CD14-positive monocyte (primary cell): ENCODE data around the gene DNAH7. TPM values are rescaled to one million over a fixed set of nuclear protein-coding genes. Genes with fewer than 3 reads are reported as not detected.

ENCODE experiments used
- DNase-seq, 3 donors: peaks; one replicate each; pipeline ENCODE4 v3.0.0-alpha.2; 2011 to 2022
- H2AFZ ChIP-seq: 2 replicates; pipeline ENCODE4 v1.6.0; 2012; ENCODE audit warnings: mild to moderate bottlenecking, low read depth, low read length, inconsistent platforms; ENCODE audit not compliant: insufficient read depth, poor library complexity, severe bottlenecking
- H3K27ac ChIP-seq, 2 donors: 1 replicate in 1 of 2; 2 replicates in 1 of 2; pipeline ENCODE4 v1.5.1; 2012 to 2013; ENCODE audit warnings: low read length in 2 of 2, control low read depth in 1 of 2, inconsistent platforms in 1 of 2, low read depth in 1 of 2, mild to moderate bottlenecking in 1 of 2
- H3K27me3 ChIP-seq, 2 donors: one replicate each; pipeline versions ENCODE4 v1.6.0 to v1.6.1; 2011 to 2013; ENCODE audit warnings: low read length in 2 of 2; ENCODE audit not compliant: control insufficient read depth in 2 of 2, insufficient read depth in 2 of 2
- H3K36me3 ChIP-seq, 2 donors: replicated peaks in 1 of 2; 1 replicate in 1 of 2; 2 replicates in 1 of 2; pipeline versions ENCODE4 v1.5.1 to v1.6.1; 2012 to 2013; ENCODE audit warnings: low read length in 2 of 2, control low read depth in 1 of 2, inconsistent platforms in 1 of 2, mild to moderate bottlenecking in 1 of 2; ENCODE audit not compliant: insufficient read depth in 2 of 2, control insufficient read depth in 1 of 2
- H3K4me1 ChIP-seq, 2 donors: 1 replicate in 1 of 2; 2 replicates in 1 of 2; pipeline versions ENCODE4 v1.5.1 to v1.6.1; 2012 to 2013; ENCODE audit warnings: low read length in 2 of 2, control low read depth in 1 of 2, inconsistent platforms in 1 of 2, mild to moderate bottlenecking in 1 of 2, moderate library complexity in 1 of 2; ENCODE audit not compliant: insufficient read depth in 2 of 2, control insufficient read depth in 1 of 2
- H3K4me2 ChIP-seq: replicated peaks from 2 replicates; pipeline ENCODE3; 2012; ENCODE audit warnings: low read length, moderate library complexity, mild to moderate bottlenecking; ENCODE audit not compliant: poor library complexity, severe bottlenecking; ENCODE audit errors: extremely low read depth
- H3K4me3 ChIP-seq, 3 experiments: fragments of 200-600 bp in 1 of 3; sonication (generic) in 1 of 3; replicated peaks in 1 of 3; 1 replicate in 2 of 3; 2 replicates in 1 of 3; pipeline ENCODE4 v1.5.1; 2011 to 2013; ENCODE audit warnings: low read length in 3 of 3, mild to moderate bottlenecking in 3 of 3, control low read depth in 2 of 3, low read depth in 2 of 3, inconsistent platforms in 1 of 3, moderate library complexity in 1 of 3
- H3K79me2 ChIP-seq: 2 replicates; pipeline ENCODE4 v1.6.0; 2012; ENCODE audit warnings: mild to moderate bottlenecking, control low read depth, inconsistent platforms, low read length, moderate library complexity; ENCODE audit not compliant: insufficient read depth
- H3K9ac ChIP-seq: 2 replicates; pipeline ENCODE4 v1.6.0; 2017; ENCODE audit warnings: low read length, mild to moderate bottlenecking; ENCODE audit not compliant: insufficient read depth, poor library complexity, severe bottlenecking
- H3K9me3 ChIP-seq, 2 donors: replicated peaks in 1 of 2; 1 replicate in 1 of 2; 2 replicates in 1 of 2; pipeline versions ENCODE4 v1.5.1 to v1.6.1; 2012 to 2013; ENCODE audit warnings: low read length in 2 of 2, control low read depth in 1 of 2; ENCODE audit not compliant: control insufficient read depth in 1 of 2, insufficient read depth in 1 of 2
- H4K20me1 ChIP-seq: 2 replicates; pipeline ENCODE4 v1.6.0; 2012; ENCODE audit warnings: mild to moderate bottlenecking, low read length, control low read depth, moderate library complexity; ENCODE audit not compliant: insufficient read depth
- H3K27ac Mint-ChIP-seq, 7 donors: one replicate each; pipeline ENCODE4 v1.8.0; 2020; ENCODE audit warnings: mild to moderate bottlenecking in 7 of 7, mixed read lengths in 7 of 7, moderate library complexity in 6 of 7, inconsistent platforms in 2 of 7
- H3K27me3 Mint-ChIP-seq, 3 donors: one replicate each; pipeline ENCODE4 v1.8.0; 2021 to 2022; ENCODE audit warnings: low read depth in 3 of 3, mild to moderate bottlenecking in 3 of 3, mixed read lengths in 3 of 3, moderate library complexity in 3 of 3, inconsistent platforms in 1 of 3
- H3K36me3 Mint-ChIP-seq, 2 donors: one replicate each; pipeline ENCODE4 v1.8.0; 2020; ENCODE audit warnings: mixed read lengths in 2 of 2, inconsistent platforms in 1 of 2, mild to moderate bottlenecking in 1 of 2
- H3K4me1 Mint-ChIP-seq: one replicate; pipeline ENCODE4 v1.8.0; 2020; ENCODE audit warnings: mild to moderate bottlenecking, mixed read lengths
- H3K4me3 Mint-ChIP-seq, 2 donors: one replicate each; pipeline ENCODE4 v1.8.0; 2020; ENCODE audit warnings: mild to moderate bottlenecking in 2 of 2, mixed read lengths in 2 of 2, moderate library complexity in 1 of 2
- H3K9me3 Mint-ChIP-seq, 7 donors: one replicate each; pipeline ENCODE4 v1.8.0; 2020 to 2022; ENCODE audit warnings: mixed read lengths in 7 of 7, mild to moderate bottlenecking in 6 of 7, moderate library complexity in 6 of 7, inconsistent platforms in 2 of 7
- CTCF ChIP-seq: fragments of 200-600 bp; IDR thresholded peaks from one replicate; pipeline ENCODE4 v1.8.0; 2022; ENCODE audit warnings: antibody characterized with exemption, mild to moderate bottlenecking
- WGBS: methylation state at CpG from one replicate; pipeline ENCODE4 v1.1.5; 2013; ENCODE audit warnings: missing lambda C conversion rate; ENCODE audit not compliant: insufficient coverage; 5-methylcytosine and 5-hydroxymethylcytosine counted together
- intact Hi-C, 2 donors: fragments of 100-400 bp; cut with micrococcal nuclease; formaldehyde crosslinking; loops; one replicate each; pipeline versions ENCODE4 v1.15.0 to v1.15.1; 2023
- polyA plus RNA-seq, 3 donors: library from polyadenylated mRNA; depleted of rRNA in 1 of 3; unstranded in 2 of 3; stranded (reverse) in 1 of 3; fragments of 300-500 nt in 2 of 3; fragments of >200 nt in 1 of 3; fragmentation: Illumina TruSeq in 2 of 3; gene quantifications; 1 replicate in 2 of 3; 2 replicates in 1 of 3; pipeline ENCODE4 v1.2.3, GENCODE V29; 2012 to 2021

Gene DNAH7
- polyA plus RNA-seq, 3 donors: 0.07 TPM; not detected in 2

GRCh38 chr2:196088203-196088602 is 19.6 kb upstream of the DNAH7 start:
- no peaks in the 10 kb centered on the region for H4K20me1 ChIP-seq
- no peak overlapping the region for H3K4me3 ChIP-seq
- no peak overlapping the region for H3K27ac ChIP-seq
- no peak overlapping the region for H2AFZ ChIP-seq
- H3K9ac ChIP-seq: no peak overlapping the region
- peaks cover 8 to 11% of the 10 kb centered on the region in 2 donors for H3K9me3 ChIP-seq
- Mint-ChIP-seq H3K4me3 (no peak overlapping the region), H3K27me3 (no peaks in the 10 kb centered on the region), H3K9me3 (peaks cover 14 to 28% (median 19%) of the 10 kb centered on the region in 7 donors), H3K36me3 (no peaks in the 10 kb centered on the region), H3K4me1 (peaks cover 2% of the 10 kb centered on the region), H3K27ac (no peak overlapping the region)
- intact Hi-C loops: no loop called here
- no peak for DNase-seq
- H3K79me2 ChIP-seq: no peaks in the 10 kb centered on the region
- no peaks in the 10 kb centered on the region for H3K4me1 ChIP-seq
- no peaks in the 10 kb centered on the region for H3K27me3 ChIP-seq
- no peak overlapping the region for H3K4me2 ChIP-seq
- TF ChIP-seq CTCF: no peak
- H3K36me3 ChIP-seq: no peaks in the 10 kb centered on the region
- no CpG with 5 or more reads among the region's 2 CpGs for WGBS

- no peak overlapping the region for H3K27ac Mint-ChIP-seq
- WGBS: 100% methylated on average over 3 of the region's 7 CpGs
- no peak overlapping the region for H3K4me2 ChIP-seq
- H3K36me3 Mint-ChIP-seq: no peaks in the 10 kb centered on the region
- H3K4me3 Mint-ChIP-seq: no peak overlapping the region
- H3K27ac ChIP-seq: no peak overlapping the region
- H3K79me2 ChIP-seq: no peaks in the 10 kb centered on the region
- H3K4me1 Mint-ChIP-seq: peaks cover 2% of the 10 kb centered on the region
- intact Hi-C loops: no loop called here
- H3K4me1 ChIP-seq: no peaks in the 10 kb centered on the region
- no peak overlapping the region for H3K9ac ChIP-seq
- peaks cover 8 to 18% of the 10 kb centered on the region in 2 donors for H3K9me3 ChIP-seq
- no peak for DNase-seq
- no peaks in the 10 kb centered on the region for H3K27me3 ChIP-seq
- H4K20me1 ChIP-seq: no peaks in the 10 kb centered on the region
- no peaks in the 10 kb centered on the region for H3K27me3 Mint-ChIP-seq
- TF ChIP-seq CTCF: no peak
- H3K36me3 ChIP-seq: no peaks in the 10 kb centered on the region
- H3K9me3 Mint-ChIP-seq: peaks cover 24 to 38% (median 27%) of the 10 kb centered on the region in 7 donors
- H3K4me3 ChIP-seq: no peak overlapping the region
- no peak overlapping the region for H2AFZ ChIP-seq
Observed at GRCh38 chr2:196086517-196087368, 18.1 kb upstream of the DNAH7 start.
